ENCODE measurements around the gene CEP85. TPM values are rescaled to one million over a fixed set of nuclear protein-coding genes. Genes with fewer than 3 reads are reported as not detected.

The CEP85 gene
- total and polyA plus RNA-seq, 4 donors = 2.6 to 14.6 (median 5.3) TPM

GRCh38 chr1:26197301-26197700 lies 36.7 kb upstream of the CEP85 start:
- 93% methylated on average over 3 of the region's 3 CpGs for WGBS
- H3K27ac ChIP-seq (ENCODE audit: low read depth in 1 of 2, low read length in 2 of 2) = no peak overlapping the region
- DNase-seq (ENCODE audit: low spot score) = no peak
- H3K27me3 ChIP-seq (ENCODE audit: control insufficient read depth in 4 of 4, insufficient read depth in 4 of 4, low read length in 3 of 4) = no peaks in the 10 kb centered on the region
- no peak overlapping the region for H3K9ac ChIP-seq (ENCODE audit: low read depth in 1 of 2, low read length in 2 of 2)
- TF ChIP-seq RXRA (IDR thresholded peaks at IDR 0.05) (no peak), JUND (IDR thresholded peaks at IDR 0.05) (no peak), GABPA (IDR thresholded peaks at IDR 0.05 in 1 of 2, conservative IDR thresholded peaks at IDR 0.05 in 1 of 2) (no peak)
- H3K4me1 ChIP-seq (ENCODE audit: control insufficient read depth in 4 of 4, insufficient read depth in 4 of 4, low read length in 3 of 4) = no peaks in the 10 kb centered on the region
- no peaks in the 10 kb centered on the region for H3K9me3 ChIP-seq (ENCODE audit: control insufficient read depth in 4 of 4, low read length in 3 of 4)
- no peak overlapping the region for H3K4me3 ChIP-seq (ENCODE audit: low read depth in 1 of 3, low read length in 3 of 3)
- H3K36me3 ChIP-seq (ENCODE audit: control insufficient read depth in 4 of 4, insufficient read depth in 3 of 4, low read depth in 1 of 4, low read length in 3 of 4) = no peaks in the 10 kb centered on the region

- DNase-seq (ENCODE audit: low spot score) = no peak
- TF ChIP-seq TAF1 (conservative IDR thresholded peaks at IDR 0.05) (no peak), EGR1 (IDR thresholded peaks at IDR 0.05; ENCODE audit: low read depth in 2 of 2) (no peak), YY1 (IDR thresholded peaks at IDR 0.05) (no peak), RAD21 (IDR thresholded peaks at IDR 0.05) (no peak), JUND (IDR thresholded peaks at IDR 0.05) (no peak), REST (IDR thresholded peaks at IDR 0.05) (no peak), CTCF (IDR thresholded peaks at IDR 0.05; ENCODE audit: low read depth, low read length, missing input control) (no peak), NR2F2 (IDR thresholded peaks at IDR 0.05) (no peak), HNF4G (IDR thresholded peaks at IDR 0.05) (no peak), MAX (IDR thresholded peaks at IDR 0.05) (no peak), FOXA2 (IDR thresholded peaks at IDR 0.05) (no peak), ZBTB33 (IDR thresholded peaks at IDR 0.05) (no peak), GABPA (IDR thresholded peaks at IDR 0.05 in 1 of 2, conservative IDR thresholded peaks at IDR 0.05 in 1 of 2) (no peak), ATF3 (IDR thresholded peaks at IDR 0.05) (no peak), HNF4A (conservative IDR thresholded peaks at IDR 0.05) (no peak), FOXA1 (IDR thresholded peaks at IDR 0.05) (no peak)
- 91% methylated on average over 11 of the region's 11 CpGs for WGBS
These were observed 36.2 kb upstream of the CEP85 start for GRCh38 chr1:26197813-26198212.

More at GRCh38 chr1:26197813-26198212, 36.2 kb upstream of the CEP85 start:
- no peaks in the 10 kb centered on the region for H3K4me1 ChIP-seq (ENCODE audit: control insufficient read depth in 4 of 4, insufficient read depth in 4 of 4, low read length in 3 of 4)
- no peak overlapping the region for H3K9ac ChIP-seq (ENCODE audit: low read depth in 1 of 2, low read length in 2 of 2)
- H3K27me3 ChIP-seq (ENCODE audit: control insufficient read depth in 4 of 4, insufficient read depth in 4 of 4, low read length in 3 of 4) = no peaks in the 10 kb centered on the region
- no peaks in the 10 kb centered on the region for H3K9me3 ChIP-seq (ENCODE audit: control insufficient read depth in 4 of 4, low read length in 3 of 4)
- no peak overlapping the region for H3K27ac ChIP-seq (ENCODE audit: low read depth in 1 of 2, low read length in 2 of 2)
- no peaks in the 10 kb centered on the region for H3K36me3 ChIP-seq (ENCODE audit: control insufficient read depth in 4 of 4, insufficient read depth in 3 of 4, low read depth in 1 of 4, low read length in 3 of 4)
- H3K4me3 ChIP-seq (ENCODE audit: low read depth in 1 of 3, low read length in 3 of 3) = no peak overlapping the region
